ENCODE results near the gene ATP8A1.

- TF ChIP-seq CTCF (IDR thresholded peaks at IDR 0.05) (no peak), POLR2A (IDR thresholded peaks at IDR 0.05) (no peak)
Observed at GRCh38 chr4:42377497-42377896, 279.4 kb downstream of the ATP8A1 start.

All from prostate gland (tissue), 2 donors.